Measurements from ENCODE around the gene SCARF1. TPM values are rescaled to one million over a fixed set of nuclear protein-coding genes. Genes with fewer than 3 reads are reported as not detected.

Gene SCARF1
- total RNA-seq, 1 experiment from 2014 or later = 4.9 TPM

- peak within 1 kb of the TSS; percentile 95 for H3K4me3 Mint-ChIP-seq
- DNase-seq (ENCODE audit: low spot score) (peak; percentile 98), ATAC-seq (peak; percentile 99)
- ChIA-PET CTCF (interaction anchor here (0.6 to 1.4 kb wide), 6 partner anchors 11 to 37 kb away, joined by 3 to 11 read pairs (median 4); partner anchors contain the start of gene RILP), POLR2A (interaction anchor here (0.6 to 1.7 kb wide), 5 partner anchors 15 to 84 kb away, joined by 3 to 9 read pairs (median 5); partner anchors contain the start of gene RILP)
- H3K4me1 Mint-ChIP-seq = peaks cover 13% of the 10 kb centered on the region
- H3K27ac Mint-ChIP-seq = peak within 1 kb of the TSS; percentile 99
- peaks cover 49% of the 10 kb centered on the region for H3K36me3 Mint-ChIP-seq
- H3K27me3 Mint-ChIP-seq (ENCODE audit: low read depth) = no peaks in the 10 kb centered on the region
- H3K9me3 Mint-ChIP-seq = no peaks in the 10 kb centered on the region; the same call in 1 of the 2 replicates
- TF ChIP-seq NR3C1 (CRISPR knock-in tag; conservative IDR thresholded peaks at IDR 0.05; ENCODE audit: low read depth) (no peak), ELF4 (CRISPR knock-in tag; IDR thresholded peaks at IDR 0.05; ENCODE audit: low read depth) (no peak), ATF2 (CRISPR knock-in tag; IDR thresholded peaks at IDR 0.05; ENCODE audit: borderline replicate concordance, low read depth) (no peak), PRRX2 (CRISPR knock-in tag; IDR thresholded peaks at IDR 0.05) (no peak), NR2C2 (CRISPR knock-in tag; IDR thresholded peaks at IDR 0.05) (no peak), ZSCAN18 (CRISPR knock-in tag; IDR thresholded peaks at IDR 0.05) (no peak), IRF2 (CRISPR knock-in tag; IDR thresholded peaks at IDR 0.05; ENCODE audit: borderline replicate concordance, low read depth) (no peak), KAT7 (CRISPR knock-in tag; IDR thresholded peaks at IDR 0.05; ENCODE audit: borderline replicate concordance) (no peak; the same call in 1 of the 2 replicates), ZNF138 (CRISPR knock-in tag; conservative IDR thresholded peaks at IDR 0.05) (no peak), ZBTB21 (CRISPR knock-in tag; IDR thresholded peaks at IDR 0.05; ENCODE audit: borderline replicate concordance) (no peak), RORB (CRISPR knock-in tag; IDR thresholded peaks at IDR 0.05) (no peak), MXD4 (CRISPR knock-in tag; IDR thresholded peaks at IDR 0.05; ENCODE audit: borderline replicate concordance) (no peak), ZNF121 (CRISPR knock-in tag; IDR thresholded peaks at IDR 0.05) (no peak), JUN (CRISPR knock-in tag; IDR thresholded peaks at IDR 0.05) (peak; percentile 36; the same call in 1 of the 2 replicates), ZNF232 (CRISPR knock-in tag; IDR thresholded peaks at IDR 0.05) (peak; percentile 58; the same call in 1 of the 2 replicates), ZNF281 (CRISPR knock-in tag; IDR thresholded peaks at IDR 0.05) (0 out of 2 replicates have a peak, but pooled peaks have one; percentile 14), GABPB1 (CRISPR knock-in tag; IDR thresholded peaks at IDR 0.05) (peak; percentile 54; the same call in 1 of the 2 replicates), EMX1 (CRISPR knock-in tag; IDR thresholded peaks at IDR 0.05) (no peak), ZNF671 (CRISPR knock-in tag; IDR thresholded peaks at IDR 0.05) (no peak), AR (CRISPR knock-in tag; IDR thresholded peaks at IDR 0.05) (no peak), ZNF416 (CRISPR knock-in tag; IDR thresholded peaks at IDR 0.05) (no peak), CBFB (CRISPR knock-in tag; IDR thresholded peaks at IDR 0.05; ENCODE audit: low read depth) (no peak), ETV6 (CRISPR knock-in tag; IDR thresholded peaks at IDR 0.05) (no peak; the same call in 1 of the 2 replicates), CDX4 (CRISPR knock-in tag; IDR thresholded peaks at IDR 0.05; ENCODE audit: borderline replicate concordance) (no peak), GRHL2 (CRISPR knock-in tag; IDR thresholded peaks at IDR 0.05; ENCODE audit: insufficient replicate concordance, severe bottlenecking) (no peak), CTCF (IDR thresholded peaks at IDR 0.05) (no peak), ZNF396 (CRISPR knock-in tag; IDR thresholded peaks at IDR 0.05; ENCODE audit: borderline replicate concordance) (no peak)
Observed at GRCh38 chr17:1684378-1685189, 39.1 kb upstream of the SCARF1 start, which contains the start of gene PRPF8. Gene PRPF8, minus strand, starts transcription at chr17:1684867. Its CDS starts 296 bp downstream, at chr17:1684571.
